Body of pancreas (tissue), 4 donors: ENCODE results near the gene KIRREL3. TPM values are rescaled to one million over a fixed set of nuclear protein-coding genes. Genes with fewer than 3 reads are reported as not detected.

Experiments used
- ATAC-seq: fragments of 150-250 bp; one replicate; pipeline ENCODE4 v1.9.1; 2016
- DNase-seq, 4 donors: peaks; one replicate each; pipeline ENCODE4 v3.0.0-alpha.2; 2019
- H3K27ac ChIP-seq, 4 donors: fragments of 200-600 bp; sonication (generic); 1 replicate in 3 of 4; 2 replicates in 1 of 4; pipeline versions ENCODE4 v1.5.1 to v1.6.1; 2016 to 2019; ENCODE audit warnings: mild to moderate bottlenecking in 1 of 4, mixed read lengths in 1 of 4, moderate library complexity in 1 of 4
- H3K27me3 ChIP-seq, 2 donors: fragments of 200-600 bp; sonication (generic); one replicate each; pipeline ENCODE4 v1.6.0; 2016; ENCODE audit warnings: mild to moderate bottlenecking in 1 of 2
- H3K36me3 ChIP-seq, 2 donors: fragments of 200-600 bp; sonication (generic); replicated peaks in 1 of 2; 2 replicates each; pipeline ENCODE4 v1.5.1; 2016; ENCODE audit warnings: low read depth in 2 of 2; ENCODE audit not compliant: insufficient read depth in 1 of 2
- H3K4me1 ChIP-seq: fragments of 200-600 bp; sonication (generic); one replicate; pipeline ENCODE4 v1.6.0; 2016
- H3K4me3 ChIP-seq, 2 donors: fragments of 200-600 bp; sonication (generic); 1 replicate in 1 of 2; 2 replicates in 1 of 2; pipeline ENCODE4 v1.5.1; 2016 to 2019
- H3K9me3 ChIP-seq, 3 donors: fragments of 200-600 bp; sonication (generic); 1 replicate in 2 of 3; 2 replicates in 1 of 3; pipeline ENCODE4 v1.5.1; 2016
- POLR2A ChIP-seq, 3 donors: fragments of 450-650 bp; IDR thresholded peaks; one replicate each; pipeline ENCODE4 v1.6.1; 2016; ENCODE audit warnings: antibody characterized with exemption in 3 of 3, mild to moderate bottlenecking in 2 of 3
- WGBS, 2 donors: methylation state at CpG; one replicate each; pipeline ENCODE4 v1.1.5; 2017; 5-methylcytosine and 5-hydroxymethylcytosine counted together
- intact Hi-C: fragments of 100-400 bp; cut with DNase I; formaldehyde crosslinking; loops from one replicate; pipeline ENCODE4 v1.15.1; 2023
- total RNA-seq, 2 donors: library from RNA; depleted of rRNA; stranded (reverse); fragments of >200 nt; gene quantifications; one replicate each; pipeline ENCODE4 v1.1.0, GENCODE V29; 2016
- TF ChIP-seq, protein P1 (sequence below), 7 experiments: fragments of 450-650 bp in 4 of 7; fragments of 200-600 bp in 3 of 7; sonication (generic) in 3 of 7; IDR thresholded peaks; one replicate each; pipeline ENCODE4 v1.5.1; 2016 to 2019; ENCODE audit warnings: antibody characterized with exemption in 7 of 7

Gene KIRREL3
- total RNA-seq, 2 donors from 2014 or later = 0.26 TPM; not detected in 1

DNA sequence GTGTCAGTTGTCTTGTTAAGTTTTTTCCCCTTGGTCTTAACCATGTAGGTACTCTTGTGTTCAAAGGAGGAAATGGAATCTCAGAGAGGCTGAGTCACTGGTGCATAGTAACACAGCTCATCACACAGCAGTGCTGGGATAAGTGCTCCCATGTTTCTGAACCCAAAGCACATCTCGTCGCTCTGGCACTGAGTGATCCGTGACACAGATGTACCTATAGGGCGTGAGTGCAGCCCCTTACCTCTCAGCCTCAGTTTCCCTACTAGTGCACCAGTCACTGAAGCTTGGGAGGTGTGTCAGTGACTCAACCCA lies 411.1 kb downstream of the KIRREL3 start:
- intact Hi-C loops = no loop called here
- no peaks in the 10 kb centered on the region for H3K27me3 ChIP-seq
- no peak overlapping the region for H3K4me3 ChIP-seq
- ATAC-seq (no peak), DNase-seq (no peak)
- WGBS, 2 donors = 83 to 88% methylated on average over 4 of the region's 4 CpGs
- H3K4me1 ChIP-seq = peaks cover 15% of the 10 kb centered on the region
- no peak for TF ChIP-seq POLR2A (IDR thresholded peaks at IDR 0.05)
- TF ChIP-seq, protein P1, sequence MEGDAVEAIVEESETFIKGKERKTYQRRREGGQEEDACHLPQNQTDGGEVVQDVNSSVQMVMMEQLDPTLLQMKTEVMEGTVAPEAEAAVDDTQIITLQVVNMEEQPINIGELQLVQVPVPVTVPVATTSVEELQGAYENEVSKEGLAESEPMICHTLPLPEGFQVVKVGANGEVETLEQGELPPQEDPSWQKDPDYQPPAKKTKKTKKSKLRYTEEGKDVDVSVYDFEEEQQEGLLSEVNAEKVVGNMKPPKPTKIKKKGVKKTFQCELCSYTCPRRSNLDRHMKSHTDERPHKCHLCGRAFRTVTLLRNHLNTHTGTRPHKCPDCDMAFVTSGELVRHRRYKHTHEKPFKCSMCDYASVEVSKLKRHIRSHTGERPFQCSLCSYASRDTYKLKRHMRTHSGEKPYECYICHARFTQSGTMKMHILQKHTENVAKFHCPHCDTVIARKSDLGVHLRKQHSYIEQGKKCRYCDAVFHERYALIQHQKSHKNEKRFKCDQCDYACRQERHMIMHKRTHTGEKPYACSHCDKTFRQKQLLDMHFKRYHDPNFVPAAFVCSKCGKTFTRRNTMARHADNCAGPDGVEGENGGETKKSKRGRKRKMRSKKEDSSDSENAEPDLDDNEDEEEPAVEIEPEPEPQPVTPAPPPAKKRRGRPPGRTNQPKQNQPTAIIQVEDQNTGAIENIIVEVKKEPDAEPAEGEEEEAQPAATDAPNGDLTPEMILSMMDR (IDR thresholded peaks at IDR 0.05) = no peak
- H3K36me3 ChIP-seq = no peaks in the 10 kb centered on the region
- H3K9me3 ChIP-seq = no peaks in the 10 kb centered on the region
- no peak overlapping the region for H3K27ac ChIP-seq

DNA sequence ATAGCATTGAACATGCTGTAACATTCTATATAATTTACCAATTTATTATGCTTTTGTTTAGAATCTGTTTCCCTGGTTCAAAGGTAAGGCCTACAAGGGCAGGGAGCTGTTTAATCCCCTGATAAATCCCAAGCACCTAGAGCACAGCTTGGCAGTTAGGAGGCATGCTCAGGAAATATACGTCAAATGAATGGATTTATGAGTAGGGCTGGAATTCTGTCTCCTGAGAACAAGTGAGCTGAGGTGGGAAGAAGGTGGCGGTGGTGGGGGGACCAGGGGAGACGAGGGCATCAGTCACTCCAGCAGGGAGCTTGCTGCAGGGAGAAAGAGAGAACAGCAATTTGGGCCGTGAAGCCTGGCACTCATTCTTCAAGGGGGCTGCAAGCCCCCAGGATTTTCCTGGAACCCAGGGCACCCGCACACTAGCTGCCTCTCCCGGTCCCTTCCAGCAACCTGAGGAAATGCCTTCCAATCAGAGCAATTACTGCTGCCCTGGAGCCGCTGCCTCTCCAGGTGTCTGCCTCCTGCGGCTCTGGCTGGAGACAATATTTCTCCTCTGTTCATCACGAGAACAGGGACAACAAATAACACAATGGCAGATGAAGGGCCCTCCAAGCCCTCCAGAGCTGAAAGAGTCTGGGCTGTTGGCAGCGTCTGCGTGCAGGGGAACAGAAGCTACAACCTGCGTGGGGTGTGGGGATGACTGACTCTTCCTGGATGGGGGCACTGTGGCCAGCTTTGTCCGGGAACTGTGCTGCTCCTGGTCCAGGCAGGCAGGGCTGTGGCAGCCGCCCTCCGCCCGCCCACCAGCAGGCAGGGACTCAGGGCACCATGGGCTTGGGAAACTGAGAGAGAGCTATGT lies 411.7 kb downstream of the KIRREL3 start:
- no peaks in the 10 kb centered on the region for H3K9me3 ChIP-seq
- WGBS, 2 donors = 80 to 81% methylated on average over 15 to 16 of the region's 16 CpGs
- ATAC-seq (no peak), DNase-seq (no peak)
- H3K36me3 ChIP-seq = no peaks in the 10 kb centered on the region
- H3K27me3 ChIP-seq = no peaks in the 10 kb centered on the region
- no peak overlapping the region for H3K27ac ChIP-seq
- intact Hi-C loops = no loop called here
- no peak for TF ChIP-seq POLR2A (IDR thresholded peaks at IDR 0.05)
- TF ChIP-seq, protein P1 (IDR thresholded peaks at IDR 0.05) = no peak
- H3K4me1 ChIP-seq = peaks cover 15% of the 10 kb centered on the region
- no peak overlapping the region for H3K4me3 ChIP-seq

DNA sequence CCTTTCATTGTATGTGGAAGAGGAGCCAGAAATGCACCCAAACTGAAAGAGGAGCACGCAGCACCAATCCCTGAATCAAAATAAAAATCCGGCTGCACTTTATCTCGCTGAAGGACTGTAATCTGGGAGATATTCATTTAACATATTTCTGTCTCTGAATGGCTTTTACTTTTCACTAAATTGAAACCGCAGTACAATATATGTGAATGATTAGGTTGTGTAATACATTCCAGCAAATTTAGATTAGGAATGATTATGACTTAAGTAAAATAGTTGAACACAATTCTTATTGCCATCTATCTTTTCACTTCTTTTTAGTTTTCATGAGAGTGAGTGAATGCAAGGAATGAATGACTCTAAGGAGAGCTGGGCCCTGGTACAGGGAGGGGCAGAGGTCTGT lies 413.0 kb downstream of the KIRREL3 start:
- ATAC-seq (no peak), DNase-seq (no peak)
- TF ChIP-seq, protein P1 (IDR thresholded peaks at IDR 0.05) = no peak
- TF ChIP-seq POLR2A (IDR thresholded peaks at IDR 0.05) = no peak
- 81 to 93% methylated on average over 4 of the region's 4 CpGs for WGBS, 2 donors
- intact Hi-C loops = no loop called here
- Histone ChIP-seq H3K9me3 (no peaks in the 10 kb centered on the region), H3K27me3 (no peaks in the 10 kb centered on the region), H3K27ac (no peak overlapping the region), H3K4me1 (peaks cover 15% of the 10 kb centered on the region), H3K36me3 (no peaks in the 10 kb centered on the region), H3K4me3 (no peak overlapping the region)

DNA sequence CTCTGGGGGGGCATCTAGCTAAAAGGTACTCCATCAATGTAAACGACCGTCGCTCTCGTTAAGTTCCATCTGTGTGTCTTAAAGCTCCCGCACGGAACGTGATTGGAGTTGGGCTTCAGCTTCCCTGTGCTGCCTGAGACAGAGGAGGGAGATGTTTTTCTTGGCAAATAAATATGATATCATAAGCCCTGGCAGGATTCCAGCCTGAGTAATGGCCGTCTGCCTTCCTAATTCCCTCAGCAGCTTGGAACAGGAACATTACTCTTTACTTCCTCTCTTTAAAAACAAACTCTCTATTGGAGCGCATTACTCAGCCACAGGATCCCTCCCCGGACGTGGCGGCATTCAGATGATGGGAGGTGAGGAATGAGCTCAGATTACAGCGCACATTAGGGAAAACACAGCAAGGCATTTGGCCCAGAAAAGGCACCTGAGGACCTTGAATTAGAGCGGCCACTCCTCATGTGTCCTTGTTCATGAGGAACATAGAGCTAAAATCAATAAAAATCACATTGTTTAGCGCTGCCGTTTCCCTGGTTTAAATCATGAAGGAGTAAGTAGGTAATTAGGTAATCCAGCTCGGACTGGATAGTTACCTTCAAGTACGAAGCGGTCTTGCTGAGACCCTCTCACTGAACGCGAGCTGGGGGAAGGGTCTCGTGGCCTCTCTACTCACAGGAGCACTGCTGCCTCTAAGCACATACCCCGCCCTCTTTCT lies 414.6 kb downstream of the KIRREL3 start:
- peak; percentile 98 for ATAC-seq
- 7 to 11% methylated on average over 23 of the region's 23 CpGs for WGBS, 2 donors
- intact Hi-C loops = no loop called here
- no peaks in the 10 kb centered on the region for H3K27me3 ChIP-seq
- no peaks in the 10 kb centered on the region for H3K36me3 ChIP-seq
- peaks cover 15% of the 10 kb centered on the region for H3K4me1 ChIP-seq
- no peaks in the 10 kb centered on the region for H3K9me3 ChIP-seq
- peak overlapping the region; percentile 57 to 90 (median 80) for H3K27ac ChIP-seq
- DNase-seq = peak; percentile 76 to 92 (median 82)
- TF ChIP-seq, protein P1 (IDR thresholded peaks at IDR 0.05) = no peak
- TF ChIP-seq POLR2A (IDR thresholded peaks at IDR 0.05) = peak in 2 of 3 donors; percentile 44 to 52
- H3K4me3 ChIP-seq = no peak overlapping the region
